ENCODE data around the gene RAB44.

DNA sequence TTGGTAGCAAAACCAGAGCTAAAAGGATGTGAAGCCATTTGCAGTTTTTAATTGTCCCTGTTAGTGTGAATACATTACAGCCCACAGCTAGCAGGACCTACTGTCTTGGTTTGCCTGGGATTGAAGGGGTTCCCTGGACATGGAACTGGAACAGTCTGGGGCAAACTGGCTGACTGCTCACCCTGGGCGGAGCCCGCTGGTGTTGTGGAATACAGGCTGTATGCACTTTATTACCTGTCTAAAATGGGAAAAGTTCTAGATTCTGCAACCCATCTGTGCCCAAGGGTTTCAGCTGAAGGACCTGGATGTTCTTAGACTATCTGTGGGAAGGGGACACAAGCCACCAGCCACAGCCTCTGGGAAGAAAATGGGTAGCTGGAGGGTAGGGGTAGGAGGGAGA lies 31.3 kb upstream of the RAB44 start:
- TF ChIP-seq, protein P1, sequence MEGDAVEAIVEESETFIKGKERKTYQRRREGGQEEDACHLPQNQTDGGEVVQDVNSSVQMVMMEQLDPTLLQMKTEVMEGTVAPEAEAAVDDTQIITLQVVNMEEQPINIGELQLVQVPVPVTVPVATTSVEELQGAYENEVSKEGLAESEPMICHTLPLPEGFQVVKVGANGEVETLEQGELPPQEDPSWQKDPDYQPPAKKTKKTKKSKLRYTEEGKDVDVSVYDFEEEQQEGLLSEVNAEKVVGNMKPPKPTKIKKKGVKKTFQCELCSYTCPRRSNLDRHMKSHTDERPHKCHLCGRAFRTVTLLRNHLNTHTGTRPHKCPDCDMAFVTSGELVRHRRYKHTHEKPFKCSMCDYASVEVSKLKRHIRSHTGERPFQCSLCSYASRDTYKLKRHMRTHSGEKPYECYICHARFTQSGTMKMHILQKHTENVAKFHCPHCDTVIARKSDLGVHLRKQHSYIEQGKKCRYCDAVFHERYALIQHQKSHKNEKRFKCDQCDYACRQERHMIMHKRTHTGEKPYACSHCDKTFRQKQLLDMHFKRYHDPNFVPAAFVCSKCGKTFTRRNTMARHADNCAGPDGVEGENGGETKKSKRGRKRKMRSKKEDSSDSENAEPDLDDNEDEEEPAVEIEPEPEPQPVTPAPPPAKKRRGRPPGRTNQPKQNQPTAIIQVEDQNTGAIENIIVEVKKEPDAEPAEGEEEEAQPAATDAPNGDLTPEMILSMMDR (IDR thresholded peaks at IDR 0.05) = no peak
- TF ChIP-seq POLR2A (IDR thresholded peaks at IDR 0.05) = no peak

Data from tibial nerve (tissue), 3 donors.